Effector memory CD8-positive, alpha-beta T cell (primary cell): ENCODE measurements around the gene TCAP.

ENCODE experiments used
- ATAC-seq: fragments of 150-1000 bp; cut with Tn5 transposase; replicated peaks from 2 replicates; pipeline ENCODE4 v1.10.0; 2021; ENCODE audit warnings: mild to moderate bottlenecking, moderate library complexity
- DNase-seq, 3 experiments: peaks; one replicate each; pipeline ENCODE4 v3.0.0; 2021
- H3K27ac Mint-ChIP-seq, 2 donors: one replicate each; pipeline ENCODE4 v1.8.0; 2022; ENCODE audit warnings: mild to moderate bottlenecking in 2 of 2, mixed read lengths in 2 of 2, moderate library complexity in 2 of 2
- H3K27me3 Mint-ChIP-seq, 2 donors: one replicate each; pipeline ENCODE4 v1.8.0; 2022; ENCODE audit warnings: mixed read lengths in 2 of 2
- H3K36me3 Mint-ChIP-seq: one replicate; pipeline ENCODE4 v1.8.0; 2022; ENCODE audit warnings: mild to moderate bottlenecking, moderate library complexity, mixed read lengths; ENCODE audit not compliant: insufficient read depth
- H3K4me1 Mint-ChIP-seq, 2 donors: one replicate each; pipeline ENCODE4 v1.8.0; 2022; ENCODE audit warnings: low read depth in 2 of 2, mixed read lengths in 2 of 2
- H3K4me3 Mint-ChIP-seq, 2 donors: one replicate each; pipeline ENCODE4 v1.8.0; 2022; ENCODE audit warnings: mild to moderate bottlenecking in 2 of 2, mixed read lengths in 2 of 2, moderate library complexity in 2 of 2
- H3K9me3 Mint-ChIP-seq, 2 donors: one replicate each; pipeline ENCODE4 v1.8.0; 2022; ENCODE audit warnings: mixed read lengths in 2 of 2

TCAP gene

DNA sequence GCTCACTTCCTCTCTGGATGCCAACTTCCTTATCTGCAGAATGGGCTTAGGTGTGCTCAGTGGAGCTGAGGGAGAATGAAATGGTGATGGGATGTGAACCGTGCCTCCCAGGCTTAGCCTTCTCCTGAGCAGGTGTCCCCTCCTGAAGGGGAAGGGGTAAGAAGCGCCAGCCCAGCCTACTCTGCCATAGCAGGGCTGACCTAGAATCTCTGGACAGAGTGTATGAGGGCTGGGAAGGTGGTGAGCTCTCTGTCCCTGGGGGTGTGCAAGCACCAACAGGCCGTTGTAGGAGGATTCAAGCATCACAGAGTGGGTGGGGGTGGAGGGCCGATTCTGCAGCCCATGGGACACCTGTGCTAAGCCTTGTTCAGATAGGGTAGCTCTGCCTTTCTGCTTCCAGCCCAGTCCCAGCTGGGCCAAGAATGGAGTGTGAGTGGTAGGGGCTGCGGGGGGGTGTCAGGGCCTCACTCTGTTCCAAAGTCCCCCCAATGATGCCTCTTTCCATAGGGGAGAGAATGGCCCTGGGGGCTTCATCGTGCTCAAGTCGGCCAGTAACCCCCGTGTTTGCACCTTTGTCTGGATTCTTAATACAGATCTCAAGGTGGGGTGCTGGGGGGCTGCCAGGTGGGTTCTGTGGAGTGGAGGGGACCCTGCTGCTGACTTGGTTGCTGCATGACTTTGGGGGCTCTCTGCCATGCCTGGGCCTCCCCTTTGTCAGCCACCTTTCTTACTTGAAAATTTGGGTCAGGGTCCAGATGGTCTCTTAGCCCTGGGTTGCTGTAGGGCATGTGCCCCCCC, 3.2 kb upstream of the TCAP start:
- no peak for DNase-seq
- H3K27me3 Mint-ChIP-seq, result peaks cover 4 to 12% of the 10 kb centered on the region in 2 donors
- peaks cover 0 to 9% of the 10 kb centered on the region in 2 donors for H3K4me1 Mint-ChIP-seq
- ATAC-seq, result no peak
- peaks cover 11% of the 10 kb centered on the region for H3K36me3 Mint-ChIP-seq
- no peak overlapping the region for H3K4me3 Mint-ChIP-seq
- no peaks in the 10 kb centered on the region for H3K9me3 Mint-ChIP-seq
- peak overlapping the region in 1 of 2 donors; percentile 60 for H3K27ac Mint-ChIP-seq

DNA sequence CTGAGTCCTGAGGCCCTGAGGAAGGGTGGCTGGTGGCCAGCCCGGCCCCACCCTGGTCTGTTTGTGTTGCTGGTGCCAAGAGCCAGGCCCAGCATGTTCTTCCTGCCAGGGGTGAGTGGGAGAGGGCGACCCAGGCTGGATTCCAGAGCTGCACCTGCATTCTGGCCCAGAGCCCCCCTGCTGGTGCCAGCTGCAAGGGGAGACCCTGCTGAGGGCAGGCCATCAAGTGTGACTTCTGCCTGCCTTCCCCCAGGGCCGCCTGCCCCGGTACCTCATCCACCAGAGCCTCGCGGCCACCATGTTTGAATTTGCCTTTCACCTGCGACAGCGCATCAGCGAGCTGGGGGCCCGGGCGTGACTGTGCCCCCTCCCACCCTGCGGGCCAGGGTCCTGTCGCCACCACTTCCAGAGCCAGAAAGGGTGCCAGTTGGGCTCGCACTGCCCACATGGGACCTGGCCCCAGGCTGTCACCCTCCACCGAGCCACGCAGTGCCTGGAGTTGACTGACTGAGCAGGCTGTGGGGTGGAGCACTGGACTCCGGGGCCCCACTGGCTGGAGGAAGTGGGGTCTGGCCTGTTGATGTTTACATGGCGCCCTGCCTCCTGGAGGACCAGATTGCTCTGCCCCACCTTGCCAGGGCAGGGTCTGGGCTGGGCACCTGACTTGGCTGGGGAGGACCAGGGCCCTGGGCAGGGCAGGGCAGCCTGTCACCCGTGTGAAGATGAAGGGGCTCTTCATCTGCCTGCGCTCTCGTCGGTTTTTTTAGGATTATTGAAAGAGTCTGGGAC, 2.4 kb upstream of the TCAP start:
- Mint-ChIP-seq H3K27ac (no peak overlapping the region), H3K4me3 (no peak overlapping the region), H3K27me3 (peaks cover 4 to 15% of the 10 kb centered on the region in 2 donors), H3K4me1 (peaks cover under 1 to 10% of the 10 kb centered on the region in 2 donors), H3K9me3 (no peaks in the 10 kb centered on the region), H3K36me3 (peaks cover 11% of the 10 kb centered on the region)
- ATAC-seq (no peak), DNase-seq (no peak)

DNA sequence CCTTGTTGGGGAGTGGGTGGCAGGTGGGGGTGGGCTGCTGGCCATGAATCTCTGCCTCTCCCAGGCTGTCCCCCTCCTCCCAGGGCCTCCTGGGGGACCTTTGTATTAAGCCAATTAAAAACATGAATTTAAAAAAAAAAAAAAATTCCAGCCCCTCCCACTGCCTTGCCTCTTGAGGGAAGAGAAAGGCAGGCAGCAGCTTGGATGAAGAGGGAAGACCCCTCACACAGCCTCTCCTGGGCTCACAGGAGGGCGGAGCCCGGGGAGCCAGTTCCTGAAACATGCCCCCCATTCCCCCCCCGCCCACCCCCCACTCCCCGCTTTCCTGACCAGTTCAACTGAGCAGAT, 1.8 kb upstream of the TCAP start:
- Mint-ChIP-seq H3K9me3 (no peaks in the 10 kb centered on the region), H3K27me3 (peaks cover 5 to 18% of the 10 kb centered on the region in 2 donors), H3K4me3 (no peak overlapping the region), H3K36me3 (peaks cover 11% of the 10 kb centered on the region), H3K27ac (no peak overlapping the region), H3K4me1 (peaks cover 4 to 10% of the 10 kb centered on the region in 2 donors)
- DNase-seq, result no peak
- ATAC-seq, result no peak

DNA sequence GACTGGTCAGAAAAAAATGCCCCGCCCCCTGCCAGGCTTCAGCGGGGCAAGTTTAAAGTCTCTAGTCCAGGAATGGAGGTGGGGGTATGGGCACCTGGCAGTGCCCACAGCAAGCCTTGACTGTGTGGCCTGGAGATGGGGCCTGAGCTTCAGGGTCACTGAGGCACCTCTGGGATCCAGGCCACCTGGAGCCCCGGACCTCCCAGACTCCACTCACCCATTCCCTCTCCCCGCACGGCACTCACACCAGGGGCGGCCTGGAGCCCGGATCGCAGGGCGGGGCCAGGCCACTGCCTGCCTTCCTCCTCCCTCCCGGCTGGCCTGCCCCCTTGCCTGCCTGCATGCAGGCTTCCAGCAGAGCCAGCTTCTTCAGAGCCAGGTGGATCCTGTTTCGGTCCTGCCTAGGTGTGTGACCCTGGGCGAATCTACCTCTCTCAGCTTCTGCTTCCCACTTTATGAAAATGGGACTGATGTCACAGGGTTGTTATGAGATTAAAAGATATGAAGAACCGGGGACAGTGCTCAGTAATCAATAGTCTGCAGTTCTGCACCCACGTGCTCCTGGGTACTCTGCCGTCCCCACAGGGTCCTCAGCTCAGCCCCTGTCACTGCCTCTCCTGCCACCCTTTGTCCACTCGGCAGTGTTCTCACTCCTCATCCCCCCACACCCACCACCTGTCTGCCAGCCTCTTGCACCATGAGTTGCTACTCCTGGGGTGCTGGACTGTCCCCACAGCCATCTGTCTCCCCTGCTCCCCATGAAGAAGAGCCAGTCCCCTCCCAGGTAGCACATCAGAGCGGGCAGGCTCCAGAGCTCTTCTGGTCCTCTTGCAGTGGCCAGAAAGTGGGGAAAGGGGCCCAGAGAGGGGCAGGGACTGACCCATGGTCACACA, 1.2 kb upstream of the TCAP start:
- Mint-ChIP-seq H3K27me3 (peaks cover 10 to 24% of the 10 kb centered on the region in 2 donors), H3K27ac (peak overlapping the region; percentile 52 to 57), H3K9me3 (no peaks in the 10 kb centered on the region), H3K36me3 (peaks cover 11% of the 10 kb centered on the region), H3K4me3 (no peak overlapping the region), H3K4me1 (peaks cover 10 to 15% of the 10 kb centered on the region in 2 donors)
- no peak for DNase-seq
- no peak for ATAC-seq

DNA sequence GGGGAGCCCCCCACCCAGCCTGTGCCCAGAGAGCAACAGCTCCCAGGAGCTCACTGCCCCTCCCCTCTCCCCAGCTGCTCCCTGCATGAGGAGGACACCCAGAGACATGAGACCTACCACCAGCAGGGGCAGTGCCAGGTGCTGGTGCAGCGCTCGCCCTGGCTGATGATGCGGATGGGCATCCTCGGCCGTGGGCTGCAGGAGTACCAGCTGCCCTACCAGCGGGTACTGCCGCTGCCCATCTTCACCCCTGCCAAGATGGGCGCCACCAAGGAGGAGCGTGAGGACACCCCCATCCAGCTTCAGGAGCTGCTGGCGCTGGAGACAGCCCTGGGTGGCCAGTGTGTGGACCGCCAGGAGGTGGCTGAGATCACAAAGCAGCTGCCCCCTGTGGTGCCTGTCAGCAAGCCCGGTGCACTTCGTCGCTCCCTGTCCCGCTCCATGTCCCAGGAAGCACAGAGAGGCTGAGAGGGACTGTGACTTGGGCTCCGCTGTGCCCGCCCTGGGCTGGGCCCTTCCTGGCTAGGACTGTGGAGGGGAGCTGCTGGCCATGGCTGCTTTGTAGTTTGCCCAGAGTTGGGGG, 584 bp downstream of the TCAP start:
- peak overlapping the region in 1 of 2 donors; percentile 44 for H3K27ac Mint-ChIP-seq
- no peak for DNase-seq
- peak overlapping the region; percentile 27 to 56 for H3K4me3 Mint-ChIP-seq
- H3K36me3 Mint-ChIP-seq, result peaks cover 9% of the 10 kb centered on the region
- H3K27me3 Mint-ChIP-seq, result peaks cover 10 to 38% of the 10 kb centered on the region in 2 donors
- H3K9me3 Mint-ChIP-seq, result no peaks in the 10 kb centered on the region
- no peak for ATAC-seq
- H3K4me1 Mint-ChIP-seq, result peaks cover 10 to 15% of the 10 kb centered on the region in 2 donors

DNA sequence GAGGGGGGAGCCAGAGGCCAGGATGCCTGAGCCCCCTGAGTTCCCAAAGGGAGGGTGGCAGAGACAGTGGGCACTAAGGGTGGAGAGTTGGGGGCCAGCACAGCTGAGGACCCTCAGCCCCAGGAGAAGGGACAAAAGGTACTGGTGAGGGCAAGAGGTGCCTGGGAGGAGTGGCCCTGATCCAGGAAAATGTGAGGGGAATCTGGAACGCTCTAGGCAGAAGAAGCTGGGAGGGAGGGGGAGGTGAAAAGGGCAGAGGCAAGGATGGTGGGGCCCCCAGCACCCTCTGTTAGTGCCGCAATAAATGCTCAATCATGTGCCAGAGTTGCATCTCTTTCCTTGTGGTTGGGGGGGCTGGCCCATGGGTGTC, 1.1 kb downstream of the TCAP start:
- DNase-seq (no peak), ATAC-seq (no peak)
- peak overlapping the region; percentile 27 to 56 for H3K4me3 Mint-ChIP-seq
- H3K36me3 Mint-ChIP-seq, result peaks cover 9% of the 10 kb centered on the region
- peaks cover 10 to 38% of the 10 kb centered on the region in 2 donors for H3K27me3 Mint-ChIP-seq
- no peaks in the 10 kb centered on the region for H3K9me3 Mint-ChIP-seq
- peak overlapping the region in 1 of 2 donors; percentile 44 for H3K27ac Mint-ChIP-seq
- peaks cover 10 to 15% of the 10 kb centered on the region in 2 donors for H3K4me1 Mint-ChIP-seq

DNA sequence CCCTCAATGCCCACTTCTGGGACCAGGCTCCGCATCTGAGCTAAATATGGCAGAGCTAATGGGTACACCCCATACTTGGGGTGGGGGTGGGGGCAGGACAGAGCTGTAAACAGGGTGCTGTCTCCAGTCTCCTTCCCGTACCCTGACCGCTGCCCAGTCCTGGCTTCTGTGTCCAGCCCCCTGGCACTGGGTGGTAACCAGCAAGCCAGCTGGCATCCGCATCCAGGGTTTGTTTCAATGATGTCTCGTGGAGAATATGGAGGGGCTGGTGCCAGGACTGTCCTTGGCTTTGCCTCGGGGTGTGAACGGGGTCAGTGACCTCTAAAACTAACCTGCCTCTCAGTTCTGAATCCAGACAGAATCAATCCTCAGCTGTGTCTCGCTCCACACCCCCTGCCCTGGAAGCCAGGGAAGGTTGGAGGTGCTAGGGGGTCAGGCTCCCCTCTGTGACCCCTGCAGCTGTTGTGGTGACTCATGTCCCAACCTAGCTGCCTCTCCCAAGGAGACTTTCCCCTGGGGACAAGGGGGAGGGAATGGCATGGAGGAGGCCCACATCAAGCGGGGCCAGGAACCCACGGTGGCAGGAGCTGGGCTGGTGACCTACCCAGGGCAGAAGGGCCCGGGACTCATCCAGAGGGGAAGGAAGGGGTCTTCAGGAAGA, 1.6 kb downstream of the TCAP start:
- Mint-ChIP-seq H3K4me1 (peaks cover 10 to 15% of the 10 kb centered on the region in 2 donors), H3K4me3 (peak overlapping the region; percentile 59 to 68), H3K27ac (peak overlapping the region in 1 of 2 donors; percentile 44), H3K9me3 (no peaks in the 10 kb centered on the region), H3K27me3 (peaks cover 10 to 39% of the 10 kb centered on the region in 2 donors), H3K36me3 (peaks cover 9% of the 10 kb centered on the region)
- ATAC-seq (no peak), DNase-seq (no peak)

DNA sequence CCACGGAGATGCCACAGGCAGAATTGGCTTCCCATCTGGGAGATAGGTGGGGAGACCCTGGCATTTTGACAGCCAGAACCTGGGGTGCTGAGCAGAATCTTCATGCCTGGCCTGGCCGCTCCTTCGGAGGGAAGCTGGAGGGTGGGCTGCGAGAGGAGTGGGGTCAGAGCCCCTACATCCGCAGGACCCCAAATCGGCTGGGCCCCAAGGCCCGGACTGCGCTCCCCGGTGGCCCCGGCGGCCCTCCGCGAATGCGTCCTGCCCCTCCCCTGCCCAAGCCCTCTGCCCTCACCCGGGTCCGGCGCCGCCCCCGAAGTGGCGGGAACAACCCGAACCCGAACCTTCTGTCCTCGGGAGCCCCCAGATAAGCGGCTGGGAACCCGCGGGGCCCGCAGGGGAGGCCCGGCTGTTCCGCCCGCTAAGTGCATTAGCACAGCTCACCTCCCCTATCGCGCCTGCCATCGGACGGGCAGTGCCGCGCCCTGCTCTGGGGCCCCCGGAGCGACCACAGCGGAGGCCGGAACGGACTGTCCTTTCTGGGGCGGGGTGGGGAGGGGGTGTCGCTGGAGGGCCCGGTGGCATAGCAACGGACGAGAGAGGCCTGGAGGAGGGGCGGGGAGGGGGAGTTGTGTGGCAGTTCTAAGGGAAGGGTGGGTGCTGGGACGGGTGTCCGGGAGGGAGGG, 2.3 kb downstream of the TCAP start:
- peak; percentile 21 for ATAC-seq
- peak overlapping the region; percentile 59 to 77 for H3K4me3 Mint-ChIP-seq

DNA sequence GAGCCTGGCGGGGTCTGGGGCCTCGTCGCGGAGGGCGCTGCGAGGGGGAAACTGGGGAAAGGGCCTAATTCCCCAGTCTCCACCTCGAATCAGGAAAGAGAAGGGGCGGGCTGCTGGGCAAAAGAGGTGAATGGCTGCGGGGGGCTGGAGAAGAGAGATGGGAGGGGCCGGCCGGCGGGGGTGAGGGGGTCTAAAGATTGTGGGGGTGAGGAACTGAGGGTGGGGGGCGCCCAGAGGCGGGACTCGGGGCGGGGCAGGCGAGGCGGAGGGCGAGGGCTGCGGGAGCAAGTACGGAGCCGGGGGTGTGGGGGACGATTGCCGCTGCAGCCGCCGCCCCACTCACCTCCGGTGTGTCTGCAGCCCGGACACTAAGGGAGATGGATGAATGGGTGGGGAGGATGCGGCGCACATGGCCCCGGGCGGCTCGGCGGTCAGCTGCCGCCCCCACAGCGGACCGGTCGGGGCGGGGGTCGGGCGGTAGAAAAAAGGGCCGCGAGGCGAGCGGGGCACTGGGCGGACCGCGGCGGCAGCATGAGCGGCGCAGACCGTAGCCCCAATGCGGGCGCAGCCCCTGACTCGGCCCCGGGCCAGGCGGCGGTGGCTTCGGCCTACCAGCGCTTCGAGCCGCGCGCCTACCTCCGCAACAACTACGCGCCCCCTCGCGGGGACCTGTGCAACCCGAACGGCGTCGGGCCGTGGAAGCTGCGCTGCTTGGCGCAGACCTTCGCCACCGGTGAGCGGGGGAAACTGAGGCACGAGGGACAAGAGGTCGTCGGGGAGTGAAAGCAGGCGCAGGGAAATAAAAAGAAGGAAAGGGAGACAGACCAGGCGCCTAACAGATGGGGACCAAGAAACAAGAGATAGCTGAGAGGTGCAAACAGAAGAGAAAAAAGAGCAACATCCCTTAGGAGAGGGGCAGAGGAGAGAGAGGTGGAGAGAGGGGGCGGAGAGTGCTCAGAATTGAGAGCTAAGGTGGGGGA, 3.1 kb downstream of the TCAP start, which contains the start of gene PNMT:
Gene PNMT, plus strand, starts transcription at position 509 of the 980 bp plus-strand sequence. Its CDS starts 23 bp downstream, at position 532.
- Mint-ChIP-seq H3K27me3 (peaks cover 10 to 44% of the 10 kb centered on the region in 2 donors), H3K4me1 (peaks cover 10 to 22% of the 10 kb centered on the region in 2 donors), H3K27ac (peak within 1 kb of the TSS in 1 of 2 donors; percentile 44), H3K4me3 (peak within 1 kb of the TSS; percentile 59 to 77), H3K36me3 (peaks cover 6% of the 10 kb centered on the region), H3K9me3 (no peaks in the 10 kb centered on the region)
- DNase-seq, result peak; percentile 62
- peak; percentile 85 for ATAC-seq

More for the DNA sequence above, 2.3 kb downstream of the TCAP start:
- peak overlapping the region in 1 of 2 donors; percentile 44 for H3K27ac Mint-ChIP-seq
- peaks cover 6% of the 10 kb centered on the region for H3K36me3 Mint-ChIP-seq
- peaks cover 10 to 21% of the 10 kb centered on the region in 2 donors for H3K4me1 Mint-ChIP-seq
- peaks cover 10 to 44% of the 10 kb centered on the region in 2 donors for H3K27me3 Mint-ChIP-seq
- DNase-seq, result no peak
- no peaks in the 10 kb centered on the region for H3K9me3 Mint-ChIP-seq

DNA sequence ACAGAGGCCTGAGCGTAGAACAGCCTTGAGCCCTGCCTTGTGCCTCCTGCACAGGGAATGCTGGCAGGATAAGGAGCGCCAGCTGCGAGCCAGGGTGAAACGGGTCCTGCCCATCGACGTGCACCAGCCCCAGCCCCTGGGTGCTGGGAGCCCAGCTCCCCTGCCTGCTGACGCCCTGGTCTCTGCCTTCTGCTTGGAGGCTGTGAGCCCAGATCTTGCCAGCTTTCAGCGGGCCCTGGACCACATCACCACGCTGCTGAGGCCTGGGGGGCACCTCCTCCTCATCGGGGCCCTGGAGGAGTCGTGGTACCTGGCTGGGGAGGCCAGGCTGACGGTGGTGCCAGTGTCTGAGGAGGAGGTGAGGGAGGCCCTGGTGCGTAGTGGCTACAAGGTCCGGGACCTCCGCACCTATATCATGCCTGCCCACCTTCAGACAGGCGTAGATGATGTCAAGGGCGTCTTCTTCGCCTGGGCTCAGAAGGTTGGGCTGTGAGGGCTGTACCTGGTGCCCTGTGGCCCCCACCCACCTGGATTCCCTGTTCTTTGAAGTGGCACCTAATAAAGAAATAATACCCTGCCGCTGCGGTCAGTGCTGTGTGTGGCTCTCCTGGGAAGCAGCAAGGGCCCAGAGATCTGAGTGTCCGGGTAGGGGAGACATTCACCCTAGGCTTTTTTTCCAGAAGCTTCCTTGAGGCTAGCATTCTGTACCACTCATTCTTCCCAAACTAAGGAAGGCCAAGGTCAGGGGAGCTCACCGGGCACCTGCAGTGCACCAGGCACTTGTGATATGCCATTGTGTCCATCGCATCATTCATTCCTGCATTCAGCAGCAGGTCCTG, 5.0 kb downstream of the TCAP start:
- ATAC-seq (no peak), DNase-seq (no peak)
- peaks cover 3% of the 10 kb centered on the region for H3K36me3 Mint-ChIP-seq
- H3K27ac Mint-ChIP-seq, result no peak overlapping the region
- no peaks in the 10 kb centered on the region for H3K9me3 Mint-ChIP-seq
- peaks cover 10 to 44% of the 10 kb centered on the region in 2 donors for H3K27me3 Mint-ChIP-seq
- H3K4me1 Mint-ChIP-seq, result peaks cover 11 to 19% of the 10 kb centered on the region in 2 donors
- H3K4me3 Mint-ChIP-seq, result no peak overlapping the region
